LNCaP clone FGC (cell line): ENCODE data around the gene DIPK1A.

ENCODE experiments used
- DNase-seq: peaks from one replicate; pipeline ENCODE4 v3.0.0-alpha.2; 2011; ENCODE audit warnings: low read depth
- H3K4me3 ChIP-seq: 2 replicates; pipeline ENCODE4 v1.5.1; 2011; ENCODE audit warnings: mild to moderate bottlenecking, low read depth, low read length, control low read depth
- CTCF ChIP-seq: IDR thresholded peaks from 2 replicates; pipeline ENCODE4 v1.5.1; 2012; ENCODE audit warnings: mild to moderate bottlenecking; ENCODE audit not compliant: control insufficient read depth, insufficient read depth; ENCODE audit errors: extremely low read depth

DIPK1A gene

GRCh38 chr1:92851729-92852128, 109.5 kb downstream of the DIPK1A start:
- H3K4me3 ChIP-seq, result no peak overlapping the region
- TF ChIP-seq CTCF, result no peak
- no peak for DNase-seq

- H3K4me3 ChIP-seq, result no peak overlapping the region
- no peak for TF ChIP-seq CTCF
- DNase-seq, result no peak
Observed at GRCh38 chr1:92850019-92850418, 111.2 kb downstream of the DIPK1A start.

- no peak for DNase-seq
- no peak overlapping the region for H3K4me3 ChIP-seq
- no peak for TF ChIP-seq CTCF
Observed at GRCh38 chr1:92848201-92848600, 113.1 kb downstream of the DIPK1A start.

- TF ChIP-seq CTCF, result no peak
- DNase-seq, result no peak
- H3K4me3 ChIP-seq, result no peak overlapping the region
Observed at GRCh38 chr1:92845908-92846307, 115.4 kb downstream of the DIPK1A start.

GRCh38 chr1:92844439-92844838, 116.8 kb downstream of the DIPK1A start:
- no peak overlapping the region for H3K4me3 ChIP-seq
- no peak for DNase-seq
- TF ChIP-seq CTCF, result no peak

- no peak for DNase-seq
- TF ChIP-seq CTCF, result no peak
- H3K4me3 ChIP-seq, result no peak overlapping the region
Observed at GRCh38 chr1:92843429-92844352, 117.6 kb downstream of the DIPK1A start.

GRCh38 chr1:92843046-92843423, 118.2 kb downstream of the DIPK1A start:
- TF ChIP-seq CTCF, result no peak
- DNase-seq, result no peak
- H3K4me3 ChIP-seq, result no peak overlapping the region
